Body of pancreas (tissue), 4 donors: ENCODE measurements around the gene SPOCD1. TPM values are rescaled to one million over a fixed set of nuclear protein-coding genes. Genes with fewer than 3 reads are reported as not detected.

Experiments used
- ATAC-seq: fragments of 150-250 bp; one replicate; pipeline ENCODE4 v1.9.1; 2016
- DNase-seq, 4 donors: peaks; one replicate each; pipeline ENCODE4 v3.0.0-alpha.2; 2019
- H3K27ac ChIP-seq, 4 donors: fragments of 200-600 bp; sonication (generic); 1 replicate in 3 of 4; 2 replicates in 1 of 4; pipeline versions ENCODE4 v1.5.1 to v1.6.1; 2016 to 2019; ENCODE audit warnings: mild to moderate bottlenecking in 1 of 4, mixed read lengths in 1 of 4, moderate library complexity in 1 of 4
- H3K27me3 ChIP-seq, 2 donors: fragments of 200-600 bp; sonication (generic); one replicate each; pipeline ENCODE4 v1.6.0; 2016; ENCODE audit warnings: mild to moderate bottlenecking in 1 of 2
- H3K36me3 ChIP-seq, 2 donors: fragments of 200-600 bp; sonication (generic); replicated peaks in 1 of 2; 2 replicates each; pipeline ENCODE4 v1.5.1; 2016; ENCODE audit warnings: low read depth in 2 of 2; ENCODE audit not compliant: insufficient read depth in 1 of 2
- H3K4me1 ChIP-seq: fragments of 200-600 bp; sonication (generic); one replicate; pipeline ENCODE4 v1.6.0; 2016
- H3K4me3 ChIP-seq, 2 donors: fragments of 200-600 bp; sonication (generic); 1 replicate in 1 of 2; 2 replicates in 1 of 2; pipeline ENCODE4 v1.5.1; 2016 to 2019
- H3K9me3 ChIP-seq, 3 donors: fragments of 200-600 bp; sonication (generic); 1 replicate in 2 of 3; 2 replicates in 1 of 3; pipeline ENCODE4 v1.5.1; 2016
- POLR2A ChIP-seq, 3 donors: fragments of 450-650 bp; IDR thresholded peaks; one replicate each; pipeline ENCODE4 v1.6.1; 2016; ENCODE audit warnings: antibody characterized with exemption in 3 of 3, mild to moderate bottlenecking in 2 of 3
- WGBS, 2 donors: methylation state at CpG; one replicate each; pipeline ENCODE4 v1.1.5; 2017; 5-methylcytosine and 5-hydroxymethylcytosine counted together
- intact Hi-C: fragments of 100-400 bp; cut with DNase I; formaldehyde crosslinking; loops from one replicate; pipeline ENCODE4 v1.15.1; 2023
- total RNA-seq, 2 donors: library from RNA; depleted of rRNA; stranded (reverse); fragments of >200 nt; gene quantifications; one replicate each; pipeline ENCODE4 v1.1.0, GENCODE V29; 2016
- TF ChIP-seq, protein P1 (sequence below), 7 experiments: fragments of 450-650 bp in 4 of 7; fragments of 200-600 bp in 3 of 7; sonication (generic) in 3 of 7; IDR thresholded peaks; one replicate each; pipeline ENCODE4 v1.5.1; 2016 to 2019; ENCODE audit warnings: antibody characterized with exemption in 7 of 7

SPOCD1 gene
- total RNA-seq, 2 donors from 2014 or later, result 0.26 TPM; not detected in 1

DNA sequence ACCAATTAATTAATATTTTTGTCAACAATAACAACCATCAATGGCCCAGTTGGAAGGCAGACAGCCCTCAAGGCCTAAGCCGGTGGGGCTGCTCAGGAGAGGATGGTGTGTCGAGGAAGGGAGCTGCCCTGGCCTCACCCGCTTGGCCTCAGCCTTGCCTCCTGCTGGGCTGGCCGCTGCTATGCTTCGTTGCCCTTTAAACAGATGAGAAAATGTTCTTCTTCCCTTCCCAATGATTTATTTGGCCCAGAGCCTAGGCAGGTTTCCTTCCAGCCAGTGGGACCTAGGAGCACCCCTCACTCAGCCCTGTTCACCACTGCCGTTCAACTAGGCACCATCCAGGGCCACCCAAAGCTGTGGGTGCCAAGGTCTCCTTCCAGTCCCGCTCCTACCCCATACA lies 48.6 kb downstream of the SPOCD1 start:
- TF ChIP-seq POLR2A (IDR thresholded peaks at IDR 0.05), result no peak
- TF ChIP-seq, protein P1, sequence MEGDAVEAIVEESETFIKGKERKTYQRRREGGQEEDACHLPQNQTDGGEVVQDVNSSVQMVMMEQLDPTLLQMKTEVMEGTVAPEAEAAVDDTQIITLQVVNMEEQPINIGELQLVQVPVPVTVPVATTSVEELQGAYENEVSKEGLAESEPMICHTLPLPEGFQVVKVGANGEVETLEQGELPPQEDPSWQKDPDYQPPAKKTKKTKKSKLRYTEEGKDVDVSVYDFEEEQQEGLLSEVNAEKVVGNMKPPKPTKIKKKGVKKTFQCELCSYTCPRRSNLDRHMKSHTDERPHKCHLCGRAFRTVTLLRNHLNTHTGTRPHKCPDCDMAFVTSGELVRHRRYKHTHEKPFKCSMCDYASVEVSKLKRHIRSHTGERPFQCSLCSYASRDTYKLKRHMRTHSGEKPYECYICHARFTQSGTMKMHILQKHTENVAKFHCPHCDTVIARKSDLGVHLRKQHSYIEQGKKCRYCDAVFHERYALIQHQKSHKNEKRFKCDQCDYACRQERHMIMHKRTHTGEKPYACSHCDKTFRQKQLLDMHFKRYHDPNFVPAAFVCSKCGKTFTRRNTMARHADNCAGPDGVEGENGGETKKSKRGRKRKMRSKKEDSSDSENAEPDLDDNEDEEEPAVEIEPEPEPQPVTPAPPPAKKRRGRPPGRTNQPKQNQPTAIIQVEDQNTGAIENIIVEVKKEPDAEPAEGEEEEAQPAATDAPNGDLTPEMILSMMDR (IDR thresholded peaks at IDR 0.05), result no peak
- Histone ChIP-seq H3K4me3 (no peak overlapping the region), H3K27ac (no peak overlapping the region), H3K27me3 (peaks cover 0 to 7% of the 10 kb centered on the region in 2 donors), H3K4me1 (peaks cover 24% of the 10 kb centered on the region), H3K9me3 (no peaks in the 10 kb centered on the region), H3K36me3 (no peaks in the 10 kb centered on the region)
- DNase-seq (no peak), ATAC-seq (no peak)
- intact Hi-C loops, result no loop called here
- 76 to 86% methylated on average over 5 to 7 of the region's 7 CpGs for WGBS, 2 donors

- 81 to 83% methylated on average over 6 of the region's 6 CpGs for WGBS, 2 donors
- Histone ChIP-seq H3K36me3 (no peaks in the 10 kb centered on the region), H3K4me1 (peaks cover 29% of the 10 kb centered on the region), H3K4me3 (no peak overlapping the region), H3K9me3 (no peaks in the 10 kb centered on the region), H3K27ac (no peak overlapping the region), H3K27me3 (no peaks in the 10 kb centered on the region)
- ATAC-seq, result no peak
- intact Hi-C loops, result no loop called here
- TF ChIP-seq, protein P1 (IDR thresholded peaks at IDR 0.05), result no peak
- no peak for TF ChIP-seq POLR2A (IDR thresholded peaks at IDR 0.05)
- no peak for DNase-seq
Observed at GRCh38 chr1:31765516-31765915, 50.3 kb downstream of the SPOCD1 start.

DNA sequence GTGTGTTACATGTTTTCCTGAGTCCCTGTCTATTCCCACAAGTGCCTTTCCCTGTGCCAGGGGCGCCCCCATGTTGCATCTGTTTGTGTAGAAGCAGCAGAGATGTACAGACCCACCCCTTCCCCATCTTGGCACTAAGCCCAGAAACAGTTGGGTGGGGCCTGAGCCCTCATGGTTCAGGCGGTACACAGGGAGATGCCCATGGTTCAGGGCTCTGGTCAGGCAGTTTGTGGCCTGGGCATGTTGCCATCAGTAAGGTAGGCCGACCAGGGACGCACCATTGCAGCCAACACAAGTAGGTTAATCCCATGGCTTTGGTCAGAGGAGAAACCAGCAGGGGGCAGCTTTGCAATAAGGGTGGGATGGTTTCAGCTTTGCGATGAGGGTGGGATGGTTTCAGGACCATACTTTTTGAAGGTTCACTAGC lies 50.8 kb downstream of the SPOCD1 start:
- ATAC-seq (no peak), DNase-seq (peak in 1 of 4 donors; percentile 32)
- 45 to 75% methylated on average over 1 to 5 of the region's 5 CpGs for WGBS, 2 donors
- TF ChIP-seq, protein P1 (IDR thresholded peaks at IDR 0.05), result no peak
- TF ChIP-seq POLR2A (IDR thresholded peaks at IDR 0.05), result no peak
- Histone ChIP-seq H3K4me1 (peaks cover 32% of the 10 kb centered on the region), H3K9me3 (no peaks in the 10 kb centered on the region), H3K27me3 (no peaks in the 10 kb centered on the region), H3K36me3 (no peaks in the 10 kb centered on the region), H3K4me3 (no peak overlapping the region), H3K27ac (no peak overlapping the region)
- intact Hi-C loops, result no loop called here

DNA sequence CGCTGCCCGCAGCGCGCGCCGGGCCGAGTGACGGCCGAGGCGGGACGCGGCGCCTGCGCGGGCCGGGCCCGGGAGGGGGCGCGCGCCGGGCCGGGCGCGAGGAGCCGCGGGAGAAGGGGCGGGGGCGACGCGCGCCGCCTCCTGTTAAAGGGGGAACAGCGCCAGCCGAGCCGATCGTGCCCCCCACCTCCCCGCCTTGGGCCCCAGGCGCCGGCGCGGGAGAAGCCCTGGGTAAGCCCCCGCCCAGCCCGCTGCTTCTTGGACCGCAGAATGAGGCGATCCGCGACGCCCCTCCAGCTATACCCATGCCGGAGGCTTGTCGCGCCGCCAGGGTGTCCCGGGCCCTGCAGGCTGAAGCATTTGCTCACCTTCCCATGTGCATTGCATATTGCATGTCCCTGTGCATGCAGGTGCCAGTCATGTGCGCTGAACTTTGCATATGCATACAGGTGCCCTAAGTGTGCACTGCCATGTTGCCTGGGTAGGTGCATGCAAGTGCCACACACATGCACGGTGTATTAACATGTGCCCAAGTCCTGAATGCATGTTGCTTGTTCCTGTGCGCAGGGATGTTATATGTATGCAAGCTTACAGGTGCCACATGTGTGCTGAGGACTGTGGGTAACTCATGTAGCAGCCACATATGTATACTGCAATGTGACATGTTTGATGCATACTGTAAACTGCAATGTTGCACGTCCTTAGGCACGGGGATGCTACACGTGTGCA lies 51.3 kb downstream of the SPOCD1 start, which contains the start of gene ADGRB2:
ADGRB2 (minus strand) TSS at position 29 of the 729 bp plus-strand sequence. CDS start 7,119 bp downstream, outside the sequence.
- Histone ChIP-seq H3K27me3 (no peaks in the 10 kb centered on the region), H3K36me3 (no peaks in the 10 kb centered on the region), H3K4me1 (peaks cover 32% of the 10 kb centered on the region), H3K27ac (no peak within 1 kb of the TSS), H3K4me3 (no peak within 1 kb of the TSS), H3K9me3 (no peaks in the 10 kb centered on the region)
- ATAC-seq (peak; percentile 15), DNase-seq (peak in 1 of 4 donors; percentile 27)
- intact Hi-C loops, result no loop called here
- 7 to 19% methylated on average over 5 to 47 of the region's 59 CpGs for WGBS, 2 donors
- TF ChIP-seq POLR2A (IDR thresholded peaks at IDR 0.05), result no peak
- TF ChIP-seq, protein P1 (IDR thresholded peaks at IDR 0.05), result peak in 2 of 7 experiments; percentile 5 to 21
